ENCODE results near the gene GALNT10. TPM values are rescaled to one million over a fixed set of nuclear protein-coding genes. Genes with fewer than 3 reads are reported as not detected.

The GALNT10 gene
- total RNA-seq, 1 experiment from 2014 or later = 27.8 TPM

GRCh38 chr5:154403776-154404387 lies 213.3 kb downstream of the GALNT10 start:
- BruUV-seq (replicated peaks) = no TSS peak
- CTCF ChIA-PET = interaction anchor here (1.1 to 4.2 kb wide), 3 partner anchors 12 to 430 kb away, joined by 3 to 70 read pairs (median 26); no protein-coding TSS in a partner anchor
- POLR2A ChIA-PET = no interaction called here

More at GRCh38 chr5:154403776-154404387, 213.3 kb downstream of the GALNT10 start:
- Histone ChIP-seq H3K4me1 (ENCODE audit: control insufficient read depth in 1 of 2, insufficient read depth in 2 of 2, low read length in 2 of 2) (peaks cover 8 to 23% of the 10 kb centered on the region in 2 experiments; a peak in 3 of 4 replicates), H3K9me3 (ENCODE audit: control insufficient read depth in 1 of 2, insufficient read depth in 1 of 2, low read depth in 1 of 2, low read length in 2 of 2) (no peaks in the 10 kb centered on the region), H3K79me2 (ENCODE audit: insufficient read depth, low read length) (no peaks in the 10 kb centered on the region), H3K9ac (ENCODE audit: low read length) (no peak overlapping the region), H3K9me2 (ENCODE audit: insufficient read depth) (no peaks in the 10 kb centered on the region), H3K4me2 (ENCODE audit: low read length) (no peak overlapping the region), H3K27me3 (ENCODE audit: insufficient read depth, low read length) (no peaks in the 10 kb centered on the region), H3K4me3 (replicated peaks in 1 of 2; ENCODE audit: low read depth in 1 of 2, low read length in 2 of 2) (no peak overlapping the region), H4K20me1 (ENCODE audit: insufficient read depth) (no peaks in the 10 kb centered on the region), H3K27ac (ENCODE audit: low read depth, low read length) (no peak overlapping the region), H2AFZ (ENCODE audit: low read depth, low read length, poor library complexity, severe bottlenecking) (no peak overlapping the region), H3K36me3 (ENCODE audit: control insufficient read depth in 1 of 2, insufficient read depth in 2 of 2, low read length in 2 of 2) (no peaks in the 10 kb centered on the region)
- no peak for TF ChIP-seq JUND (IDR thresholded peaks at IDR 0.05)
- TF ChIP-seq TCF7L2 (IDR thresholded peaks at IDR 0.05; ENCODE audit: borderline replicate concordance, extremely low read depth, insufficient read depth, insufficient read length) = no peak
- no peak for TF ChIP-seq REST (IDR thresholded peaks at IDR 0.05; ENCODE audit: low read depth)
- no peak for TF ChIP-seq ZNF274 (IDR thresholded peaks at IDR 0.05; ENCODE audit: low read depth, low read length)
- no peak for TF ChIP-seq ELF1 (IDR thresholded peaks at IDR 0.05; ENCODE audit: borderline replicate concordance, low read depth)
- no peak for TF ChIP-seq POLR2A (IDR thresholded peaks at IDR 0.05; ENCODE audit: borderline replicate concordance, extremely low read depth, insufficient read depth, insufficient read length)
- TF ChIP-seq CBX3 (IDR thresholded peaks at IDR 0.05; ENCODE audit: low read depth) = no peak
- TF ChIP-seq SP1 (IDR thresholded peaks at IDR 0.05; ENCODE audit: low read depth) = no peak
- TF ChIP-seq CTCF (IDR thresholded peaks at IDR 0.05 in 2 of 3, conservative IDR thresholded peaks at IDR 0.05 in 1 of 3; ENCODE audit: borderline replicate concordance in 1 of 3, insufficient read depth in 1 of 3, low read depth in 2 of 3, low read length in 2 of 3) = no peak
- DNase-seq (ENCODE audit: low read depth, low spot score) (no peak), ATAC-seq (no peak)
- intact Hi-C loops (cut with micrococcal nuclease) = loop anchor here (2.0 kb wide), 1 partner anchor 223 kb away; no protein-coding TSS in a partner anchor
- RAD21 ChIA-PET (ENCODE audit: low non-redundant PET in 1 of 2, low total read pairs in 2 of 2, uncharacterized antibody in 2 of 2, unreplicated experiment in 2 of 2) = interaction anchor here (2.0 to 2.2 kb wide), 2 partner anchors 331 to 332 kb away, joined by 13 to 16 read pairs; no protein-coding TSS in a partner anchor

All from HCT116 (cell line).